GM19193 (cell line): ENCODE results near the gene KLHL12.

ENCODE experiments used
- POLR2A ChIP-seq: IDR thresholded peaks from 4 replicates; pipeline ENCODE4 v1.6.1; 2011; ENCODE audit not compliant: insufficient read depth, insufficient read length; ENCODE audit errors: extremely low read depth

Gene KLHL12

DNA sequence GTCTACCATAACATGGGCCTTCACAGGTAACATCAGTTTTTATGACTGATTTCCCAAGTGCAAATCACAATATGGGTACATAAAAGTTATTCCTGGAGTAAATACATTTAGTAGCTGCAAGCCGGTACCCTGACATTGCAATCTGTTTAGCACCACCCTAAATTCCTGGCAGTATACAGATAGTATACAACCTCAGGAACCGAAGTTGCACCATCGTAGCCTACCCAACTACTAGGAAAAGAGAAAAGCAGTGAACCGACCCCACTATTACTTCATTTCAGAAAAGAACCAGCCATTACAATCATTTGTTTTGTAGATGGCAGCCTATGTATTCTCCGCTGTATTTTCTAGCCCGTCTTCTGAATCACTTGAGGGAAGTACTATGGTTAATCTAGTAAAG lies 29.9 kb upstream of the KLHL12 start:
- TF ChIP-seq POLR2A: no peak

- no peak for TF ChIP-seq POLR2A
These were observed 27.2 kb upstream of the KLHL12 start for GRCh38 chr1:202954057-202954745.

GRCh38 chr1:202953392-202953791 lies 26.4 kb upstream of the KLHL12 start:
- TF ChIP-seq POLR2A: no peak

DNA sequence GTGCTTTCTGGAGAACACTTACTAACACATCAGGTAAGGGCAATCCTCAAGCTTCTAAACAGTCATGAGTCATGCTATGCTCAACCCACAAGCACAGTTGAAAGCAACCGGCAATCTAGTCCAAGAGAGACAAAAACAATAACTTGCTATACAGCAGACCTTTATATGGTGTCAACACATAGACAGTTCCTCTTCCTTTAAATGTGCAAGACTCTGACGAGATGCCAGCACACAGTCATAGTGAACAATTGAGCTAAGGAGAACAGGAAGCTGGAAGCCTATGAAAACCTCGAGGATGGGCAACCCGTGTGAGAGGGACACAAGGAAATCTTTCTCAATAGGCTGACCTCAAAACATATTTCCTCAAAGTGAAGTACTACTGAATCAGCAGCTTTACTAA lies 25.8 kb upstream of the KLHL12 start:
- TF ChIP-seq POLR2A: no peak

DNA sequence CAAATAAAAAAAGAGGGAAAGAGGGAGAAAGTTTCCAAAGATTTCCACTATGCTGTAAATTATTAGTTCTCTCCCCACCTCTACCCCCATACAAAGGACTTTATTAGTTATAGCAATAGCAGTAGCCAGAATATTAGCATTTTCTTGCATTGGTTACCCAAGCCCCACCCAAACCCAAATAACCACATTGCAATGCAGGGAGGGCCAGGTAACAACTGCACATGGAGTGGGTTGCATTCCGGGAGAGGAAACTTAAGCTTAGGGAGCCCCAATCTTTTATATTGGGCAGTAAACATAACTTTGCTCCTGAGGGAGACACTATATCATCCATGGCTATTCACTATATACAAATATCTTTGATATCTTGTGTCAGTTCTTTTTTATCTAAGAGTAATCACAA lies 25.1 kb upstream of the KLHL12 start:
- TF ChIP-seq POLR2A: no peak

- no peak for TF ChIP-seq POLR2A
These were observed 24.4 kb upstream of the KLHL12 start for GRCh38 chr1:202951437-202951836.

- no peak for TF ChIP-seq POLR2A
These were observed 18.4 kb upstream of the KLHL12 start for GRCh38 chr1:202945483-202945882.

DNA sequence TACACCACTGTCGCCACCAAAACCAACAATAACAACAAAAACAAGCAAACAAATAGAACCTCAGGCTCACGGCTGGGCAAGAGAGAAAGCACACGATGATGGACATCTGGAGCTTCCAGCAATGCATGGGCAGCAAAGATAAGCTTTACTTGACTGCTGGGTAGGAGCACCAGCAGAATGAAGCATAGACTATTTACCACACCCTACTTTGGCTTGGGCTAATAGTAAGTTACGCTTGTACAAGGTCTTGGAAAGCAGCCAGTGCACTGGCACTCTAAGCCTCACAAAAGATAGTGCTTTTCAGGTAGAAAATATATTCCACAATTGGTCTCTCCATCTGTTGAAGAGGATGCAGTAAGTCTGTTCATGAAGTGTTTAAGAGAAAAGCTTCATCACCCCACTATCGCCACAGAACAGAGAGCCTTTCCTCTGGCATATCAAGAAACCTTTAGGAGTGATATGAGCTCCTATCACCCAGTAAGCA lies 17.4 kb upstream of the KLHL12 start:
- TF ChIP-seq POLR2A: no peak

DNA sequence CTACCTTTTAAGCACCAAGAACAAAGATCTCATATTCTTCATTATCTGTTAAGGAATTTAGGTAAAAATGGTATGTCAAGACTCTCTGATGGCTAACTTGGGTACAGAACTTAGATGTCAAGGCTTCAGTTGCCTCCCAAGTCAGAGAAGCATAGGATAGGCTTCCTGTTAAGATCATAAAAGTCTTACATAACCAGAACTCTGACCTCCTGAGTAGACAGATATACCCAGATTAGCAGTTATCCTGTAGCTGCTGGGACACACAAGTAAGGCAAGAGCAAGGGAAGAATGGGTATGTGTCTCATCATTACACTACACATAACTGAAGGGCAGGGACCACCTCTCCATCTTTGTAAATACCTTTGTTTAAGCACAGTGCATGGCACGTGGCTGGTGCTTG lies 15.4 kb upstream of the KLHL12 start:
- TF ChIP-seq POLR2A: no peak

GRCh38 chr1:202941372-202941771 lies 14.3 kb upstream of the KLHL12 start:
- TF ChIP-seq POLR2A: no peak

GRCh38 chr1:202940561-202940960 lies 13.5 kb upstream of the KLHL12 start:
- no peak for TF ChIP-seq POLR2A

GRCh38 chr1:202938287-202938925 lies 11.4 kb upstream of the KLHL12 start:
- TF ChIP-seq POLR2A: no peak

DNA sequence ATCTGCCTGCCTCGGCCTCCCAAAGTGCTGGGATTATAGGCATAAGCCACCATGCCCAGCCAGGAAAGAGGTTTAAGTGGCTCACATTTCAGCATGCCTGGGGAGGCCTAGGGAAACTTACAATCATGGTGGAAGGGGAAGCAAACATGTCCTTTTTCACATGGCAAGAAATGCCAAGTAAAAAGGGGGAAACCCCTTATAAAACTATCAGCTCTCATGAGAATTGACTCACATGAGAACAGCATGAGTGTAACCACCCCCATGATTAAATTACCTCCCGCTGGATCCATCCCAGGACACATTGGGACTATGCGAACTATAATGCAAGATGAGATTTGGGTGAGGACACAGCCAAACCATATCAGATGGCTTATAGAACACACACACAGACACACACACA lies 8.8 kb upstream of the KLHL12 start:
- no peak for TF ChIP-seq POLR2A

DNA sequence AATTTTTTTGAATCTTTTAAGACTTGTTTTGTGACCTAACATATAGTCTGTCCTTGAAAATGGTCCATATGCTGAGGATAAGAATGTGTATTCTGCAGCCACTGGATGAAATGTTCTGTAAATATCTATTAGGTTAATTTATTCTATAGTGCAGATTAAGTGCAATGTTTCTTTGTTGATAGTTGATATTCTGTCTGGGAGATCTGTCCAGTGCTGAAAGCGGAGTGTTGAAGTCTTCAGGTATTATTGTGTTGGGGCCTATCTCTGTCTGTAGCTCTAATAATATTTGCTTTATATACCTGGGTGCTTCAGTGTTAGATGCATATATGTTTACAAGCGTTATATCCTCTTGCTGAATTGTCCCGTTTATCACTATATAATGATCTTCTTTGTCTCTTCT lies 7.7 kb upstream of the KLHL12 start:
- no peak for TF ChIP-seq POLR2A

DNA sequence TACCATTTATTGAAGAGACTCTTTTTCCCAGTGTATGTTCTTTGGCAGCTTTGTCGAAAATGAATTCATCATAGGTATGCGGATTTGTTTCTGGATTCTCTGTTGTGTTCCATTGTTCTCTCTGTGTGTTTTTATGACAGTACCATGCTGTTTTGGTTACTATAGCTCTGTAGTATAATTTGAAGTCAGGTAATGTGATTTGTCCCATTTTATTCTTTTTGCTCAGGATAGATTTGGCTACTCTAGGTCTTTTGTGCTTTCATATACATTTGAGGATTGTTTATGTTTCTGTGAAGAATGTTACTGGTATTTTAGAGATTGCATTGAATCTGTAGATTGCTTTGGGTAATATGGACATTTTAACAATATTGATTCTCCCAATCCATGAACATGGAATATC lies 5.4 kb upstream of the KLHL12 start:
- TF ChIP-seq POLR2A: no peak

GRCh38 chr1:202923533-202923932 lies 3.5 kb downstream of the KLHL12 start:
- no peak for TF ChIP-seq POLR2A
